DND-41 (cell line): ENCODE results near the gene OR13J1.

ENCODE experiments used
- EZH2 ChIP-seq: IDR thresholded peaks from 3 replicates; pipeline ENCODE4 v1.6.1; 2012; ENCODE audit warnings: borderline replicate concordance, low read depth, mild to moderate bottlenecking, moderate library complexity, low read length, inconsistent platforms; ENCODE audit not compliant: severe bottlenecking
- TF ChIP-seq, protein P1 (sequence below): IDR thresholded peaks from 2 replicates; pipeline ENCODE4 v1.5.1; 2012; ENCODE audit warnings: borderline replicate concordance, low read length, moderate library complexity, mild to moderate bottlenecking; ENCODE audit not compliant: poor library complexity, severe bottlenecking; ENCODE audit errors: extremely low read depth

DNA sequence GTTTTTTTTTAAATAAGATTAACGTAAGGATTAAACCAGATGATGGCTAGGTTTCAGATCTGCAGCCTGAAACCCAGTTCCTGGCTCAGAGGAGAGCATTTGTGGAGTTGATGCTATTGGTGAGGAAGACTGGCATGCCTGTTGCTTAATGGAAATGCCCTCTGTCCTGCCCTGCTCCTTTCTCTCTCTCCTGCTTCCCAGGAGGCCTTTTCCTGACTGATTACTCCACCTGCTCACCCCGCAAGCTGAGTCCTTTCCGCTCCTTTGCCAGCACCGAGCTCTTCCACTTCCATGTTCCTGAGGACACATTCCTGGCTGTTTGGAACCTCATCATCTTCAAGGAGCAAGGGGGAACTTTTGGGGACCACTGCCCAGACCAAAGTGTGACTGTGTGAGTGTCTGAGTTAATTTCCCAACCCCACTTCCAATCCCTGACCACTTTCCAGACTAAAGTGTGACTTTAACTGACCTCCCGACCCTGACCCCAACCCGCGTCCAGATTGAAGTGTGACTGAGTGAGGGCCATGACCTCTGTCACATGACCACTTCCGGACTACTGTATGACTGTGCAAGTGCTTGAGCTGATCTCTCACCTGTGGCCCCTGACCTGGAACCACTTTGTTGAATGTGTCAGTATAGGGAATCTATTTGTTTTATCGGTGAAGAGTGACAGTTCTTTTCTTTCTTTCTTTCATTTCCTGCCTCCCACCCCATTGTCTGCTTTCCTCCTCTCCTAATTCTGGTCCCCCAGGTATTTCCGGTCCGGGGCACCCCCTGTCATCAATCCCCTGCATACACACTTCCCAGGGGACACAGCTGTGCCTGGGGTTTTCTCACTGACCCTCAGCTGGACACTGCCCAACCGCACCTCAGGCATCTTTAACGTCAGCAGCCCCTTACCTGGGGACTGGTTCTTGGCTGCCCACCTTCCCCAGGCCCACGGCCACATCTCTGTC, 35.7 kb downstream of the OR13J1 start:
- TF ChIP-seq, protein P1, sequence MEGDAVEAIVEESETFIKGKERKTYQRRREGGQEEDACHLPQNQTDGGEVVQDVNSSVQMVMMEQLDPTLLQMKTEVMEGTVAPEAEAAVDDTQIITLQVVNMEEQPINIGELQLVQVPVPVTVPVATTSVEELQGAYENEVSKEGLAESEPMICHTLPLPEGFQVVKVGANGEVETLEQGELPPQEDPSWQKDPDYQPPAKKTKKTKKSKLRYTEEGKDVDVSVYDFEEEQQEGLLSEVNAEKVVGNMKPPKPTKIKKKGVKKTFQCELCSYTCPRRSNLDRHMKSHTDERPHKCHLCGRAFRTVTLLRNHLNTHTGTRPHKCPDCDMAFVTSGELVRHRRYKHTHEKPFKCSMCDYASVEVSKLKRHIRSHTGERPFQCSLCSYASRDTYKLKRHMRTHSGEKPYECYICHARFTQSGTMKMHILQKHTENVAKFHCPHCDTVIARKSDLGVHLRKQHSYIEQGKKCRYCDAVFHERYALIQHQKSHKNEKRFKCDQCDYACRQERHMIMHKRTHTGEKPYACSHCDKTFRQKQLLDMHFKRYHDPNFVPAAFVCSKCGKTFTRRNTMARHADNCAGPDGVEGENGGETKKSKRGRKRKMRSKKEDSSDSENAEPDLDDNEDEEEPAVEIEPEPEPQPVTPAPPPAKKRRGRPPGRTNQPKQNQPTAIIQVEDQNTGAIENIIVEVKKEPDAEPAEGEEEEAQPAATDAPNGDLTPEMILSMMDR, result no peak
- TF ChIP-seq EZH2, result no peak
